GM21825 (cell line): ENCODE results near the gene UBE2R2.

ENCODE experiments used
- ATAC-seq: cut with Tn5 transposase; IDR thresholded peaks from one replicate; pipeline ENCODE4 v1.9.1; 2021; ENCODE audit warnings: mild to moderate bottlenecking, moderate library complexity; ENCODE audit not compliant: unreplicated experiment

Gene UBE2R2

DNA sequence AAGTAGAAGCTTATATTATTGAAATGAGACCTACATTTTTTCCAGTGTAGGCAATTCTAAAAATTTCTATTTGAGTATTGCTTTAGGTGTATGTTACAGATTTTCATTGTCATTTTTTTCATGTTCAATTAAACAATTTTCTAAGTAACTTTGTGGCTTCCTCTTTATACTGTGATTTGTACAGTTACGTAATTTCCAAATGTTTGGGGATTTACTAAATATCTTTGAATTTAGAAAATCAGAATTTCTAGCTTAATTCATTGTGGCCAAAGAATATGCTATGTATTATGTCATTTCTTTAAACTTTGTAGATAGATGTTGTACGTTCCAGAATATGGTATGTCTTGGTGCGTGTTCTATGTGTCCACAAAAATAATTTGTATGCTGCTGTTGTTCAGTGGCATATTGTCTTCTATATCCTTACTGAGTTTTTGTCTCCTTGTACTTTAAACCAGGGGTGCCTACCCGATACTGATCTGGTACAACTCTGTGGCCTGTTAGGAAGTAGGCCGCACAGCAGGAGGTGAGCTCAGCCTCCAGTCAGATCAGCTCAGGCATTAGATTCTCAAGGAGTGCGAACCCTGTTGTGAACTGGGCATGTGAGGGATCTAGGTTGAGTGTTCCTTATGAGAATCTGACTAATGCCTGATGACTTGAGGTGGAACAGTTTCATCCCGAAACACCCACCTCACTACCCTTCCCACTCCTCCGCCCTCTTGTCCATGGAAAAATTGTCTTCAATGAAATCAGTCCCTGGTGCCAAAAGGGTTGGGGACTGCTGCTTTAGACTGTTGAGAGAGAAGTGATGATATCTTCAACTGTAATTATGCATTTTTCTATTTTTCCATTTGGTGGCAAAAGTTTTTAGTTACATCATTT is 63.5 kb downstream of the UBE2R2 start:
- ATAC-seq = no peak

DNA sequence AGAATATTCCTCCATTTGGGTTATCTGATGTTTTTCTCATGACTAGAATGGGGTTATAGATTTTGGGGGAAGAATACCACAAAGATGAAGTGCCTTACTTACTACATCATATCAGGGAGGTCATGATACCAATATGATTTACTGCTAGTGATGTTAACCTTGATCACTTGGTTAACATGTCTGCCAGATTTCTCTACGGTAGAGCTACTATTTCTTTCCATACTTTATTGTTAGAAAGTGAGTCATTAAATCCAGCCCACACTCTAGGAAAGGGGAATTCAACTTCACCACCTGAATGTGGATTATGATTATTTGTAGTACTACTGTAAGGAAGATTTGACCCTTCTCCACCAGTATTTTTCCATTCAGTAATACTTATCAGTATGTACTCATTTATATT is 64.7 kb downstream of the UBE2R2 start:
- ATAC-seq = no peak

DNA sequence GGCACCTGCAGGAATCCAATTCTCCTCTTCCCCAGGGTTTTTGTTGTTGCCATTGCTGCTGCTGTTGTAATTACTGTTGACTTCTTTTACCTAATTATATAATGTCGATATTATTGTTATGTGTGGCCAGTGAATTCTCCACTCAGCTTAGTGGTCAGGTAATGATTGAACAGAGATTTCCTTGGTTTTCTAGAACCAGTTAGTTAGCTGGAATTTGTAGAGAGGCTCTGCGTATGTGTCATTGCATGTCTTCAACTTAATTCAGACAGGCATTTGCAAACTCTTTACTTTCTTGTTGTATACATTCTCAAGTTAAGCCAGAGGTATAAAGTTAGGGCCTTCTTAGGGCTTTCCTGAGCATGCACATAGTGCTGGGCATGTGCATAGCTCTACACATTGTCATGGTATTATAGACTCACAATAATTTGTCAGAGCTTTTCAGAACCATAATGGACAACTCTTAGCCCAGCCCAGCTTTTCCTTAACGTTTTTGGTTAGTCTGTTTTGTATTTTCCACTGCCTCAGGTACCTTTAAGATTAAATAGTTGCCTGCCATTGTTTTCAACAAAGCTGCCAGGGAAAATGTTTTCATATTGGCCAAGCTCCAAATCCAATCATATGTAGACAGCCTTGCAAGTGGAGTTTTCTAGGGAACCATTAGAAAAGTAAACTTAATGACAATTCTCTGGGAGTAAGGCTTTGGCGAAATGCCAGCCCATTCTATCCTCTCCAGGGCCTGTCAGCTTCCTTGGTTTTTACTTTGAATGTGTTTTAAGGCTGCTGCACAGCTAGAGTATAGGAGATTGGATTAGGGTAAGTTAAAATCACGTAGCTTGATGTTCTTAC is 68.1 kb downstream of the UBE2R2 start:
- ATAC-seq = no peak

DNA sequence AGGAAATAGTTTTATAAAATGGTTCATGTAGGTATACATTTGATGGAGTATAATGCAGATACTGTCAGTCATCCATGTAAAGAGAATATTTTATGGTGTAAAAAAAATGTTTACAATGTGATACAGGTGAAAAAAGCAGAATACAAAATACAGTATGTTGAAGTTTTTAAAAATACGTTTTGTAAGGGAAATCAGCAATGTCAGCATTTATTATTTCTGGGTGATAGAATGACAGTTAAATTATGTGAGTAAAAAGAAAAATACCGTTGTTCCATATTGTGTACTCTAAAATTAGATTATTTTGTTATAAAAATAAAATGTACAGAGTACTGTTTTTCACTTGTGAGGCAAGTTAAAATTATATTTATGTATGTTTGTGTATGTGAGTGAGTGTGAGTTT is 69.0 kb downstream of the UBE2R2 start:
- no peak for ATAC-seq

DNA sequence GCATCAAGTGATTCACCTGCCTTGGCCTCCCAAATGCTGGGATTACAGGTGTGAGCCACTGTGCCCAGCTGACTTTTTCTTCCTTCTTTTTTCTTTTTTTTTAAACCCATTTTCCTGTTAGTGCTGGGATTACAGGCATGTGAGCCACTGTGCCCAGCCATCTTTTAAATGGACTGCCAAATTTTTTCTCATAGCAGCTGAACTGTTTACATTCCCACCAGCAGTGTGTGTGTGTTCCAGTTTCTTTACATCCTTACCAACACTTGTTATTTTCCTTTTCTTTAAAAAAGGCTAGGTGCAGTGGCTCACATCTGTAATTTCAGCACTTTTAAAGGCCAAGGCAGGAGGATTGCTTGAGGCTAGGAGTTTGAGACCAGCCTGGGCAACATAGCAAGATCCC is 76.9 kb downstream of the UBE2R2 start:
- no peak for ATAC-seq

DNA sequence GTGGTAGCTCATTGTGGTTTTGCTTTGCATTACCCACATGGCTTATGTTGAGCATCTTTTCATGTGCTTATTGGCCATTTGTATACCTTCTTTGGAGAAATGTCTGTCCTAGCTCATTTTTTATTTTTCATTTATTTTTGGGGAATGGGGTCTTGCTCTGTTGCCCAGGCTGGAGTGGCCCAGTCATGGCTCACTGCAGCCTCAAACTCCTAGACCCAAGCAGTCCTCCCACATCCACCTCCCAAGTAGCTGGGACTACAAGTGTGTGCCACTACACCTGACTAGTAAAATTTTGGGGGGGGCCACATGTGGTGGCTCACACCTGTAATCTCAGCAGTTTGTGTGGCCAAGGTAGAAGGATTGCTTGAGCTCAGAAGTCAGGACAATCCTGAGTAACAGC is 77.4 kb downstream of the UBE2R2 start:
- ATAC-seq = no peak

DNA sequence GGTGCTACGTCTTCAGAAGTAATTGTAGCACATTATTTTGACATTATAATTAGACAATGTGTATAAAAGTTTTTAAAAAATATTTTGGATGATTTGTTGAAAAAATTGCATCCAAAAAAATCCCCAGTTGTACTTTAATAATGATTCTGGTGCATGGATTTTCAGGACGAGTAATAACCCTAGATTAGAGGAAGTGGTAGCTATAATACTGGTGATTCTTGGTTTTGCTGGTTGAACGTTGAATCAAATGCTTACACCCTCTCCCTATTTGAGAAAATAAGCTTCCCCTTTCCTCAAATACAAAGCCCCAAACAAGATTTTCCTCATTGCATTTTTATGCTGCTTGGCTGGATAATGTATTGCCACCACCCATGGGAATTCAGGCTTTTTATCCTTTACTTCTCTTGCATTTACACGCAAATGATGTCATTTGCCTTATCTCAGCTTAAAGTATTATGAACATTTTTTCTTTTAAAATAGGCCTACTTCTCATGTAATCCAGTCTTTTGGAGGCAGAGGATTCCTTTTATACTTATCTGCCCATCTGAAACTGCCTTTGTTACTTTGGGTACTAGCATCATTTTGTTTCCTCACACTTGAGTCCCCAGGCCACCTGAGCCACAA is 86.3 kb downstream of the UBE2R2 start:
- ATAC-seq = no peak

DNA sequence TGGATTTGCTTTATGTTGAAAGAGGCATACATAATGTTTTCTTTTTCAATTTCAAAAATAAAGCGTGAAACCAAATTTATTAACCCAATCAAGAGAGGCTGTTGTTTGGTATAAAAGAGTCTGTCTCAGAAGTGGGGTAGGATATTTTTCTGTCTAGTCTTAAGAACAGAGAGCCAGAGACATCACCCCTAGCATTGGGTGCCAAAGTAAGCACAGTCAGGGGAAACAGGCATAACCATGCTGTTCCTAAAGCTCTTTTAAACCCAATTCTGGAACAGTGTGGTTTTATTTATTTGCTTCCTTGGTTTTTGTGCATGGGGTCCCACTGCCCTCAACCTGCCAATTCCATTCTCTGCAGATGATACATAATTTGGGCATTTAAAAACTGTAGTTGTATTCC is 88.2 kb downstream of the UBE2R2 start:
- ATAC-seq = no peak

DNA sequence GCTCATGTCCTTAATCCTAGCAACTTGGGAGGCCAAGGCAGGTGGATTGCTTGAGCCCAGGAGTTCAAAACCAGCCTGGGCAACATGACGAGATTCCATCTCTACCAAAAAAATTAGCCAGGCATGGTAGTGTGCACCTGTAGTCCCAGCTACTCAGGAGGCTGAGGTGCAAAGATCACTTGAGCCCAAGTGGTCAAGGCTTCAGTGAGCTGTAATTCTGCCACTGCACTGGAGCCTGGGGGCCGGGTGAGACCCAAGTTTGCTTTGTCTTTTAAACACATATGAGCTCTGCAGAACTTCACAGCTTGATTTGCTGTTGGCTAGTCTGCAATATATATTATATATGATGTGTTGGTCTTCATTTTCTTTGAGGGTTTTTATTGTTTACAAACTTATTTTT is 89.8 kb downstream of the UBE2R2 start:
- ATAC-seq = no peak

DNA sequence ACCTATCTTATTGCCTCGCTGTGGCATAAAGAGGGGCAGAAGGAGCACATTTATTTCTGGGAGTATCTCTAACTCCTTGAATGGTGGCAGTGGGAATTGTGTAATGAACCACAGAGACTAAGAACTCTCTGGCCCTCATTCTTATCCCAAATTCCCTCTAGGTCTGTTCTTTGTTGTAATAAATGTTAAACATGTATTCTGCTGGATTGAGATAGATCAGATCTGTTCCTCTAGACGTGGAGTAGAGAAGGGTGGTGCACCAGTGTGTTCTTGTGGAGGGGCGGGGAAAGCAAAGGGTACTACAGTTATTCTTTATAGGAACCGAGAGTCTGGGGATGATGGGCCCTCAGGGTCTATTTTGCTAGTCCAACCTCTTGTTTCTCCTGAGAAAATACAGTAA is 90.4 kb downstream of the UBE2R2 start:
- no peak for ATAC-seq

DNA sequence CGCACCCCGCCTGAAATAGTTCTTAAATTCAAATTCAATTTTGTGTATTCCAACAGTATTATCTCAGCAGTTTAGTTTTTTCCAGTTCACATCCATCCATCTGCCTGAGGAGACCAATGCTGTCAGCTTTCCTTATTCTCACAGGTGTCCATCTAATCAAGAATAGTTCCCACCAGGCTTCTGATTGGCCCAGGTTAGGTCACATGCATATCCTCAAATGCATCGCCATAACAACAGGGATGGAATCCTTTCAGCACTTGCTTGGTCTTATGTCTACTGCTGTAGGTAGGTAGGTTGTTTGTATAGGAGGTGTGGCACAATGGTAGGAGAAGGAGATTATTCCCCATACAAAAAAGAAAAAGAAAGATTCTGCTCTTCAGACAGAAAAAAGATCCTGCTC is 91.2 kb downstream of the UBE2R2 start:
- ATAC-seq = no peak

DNA sequence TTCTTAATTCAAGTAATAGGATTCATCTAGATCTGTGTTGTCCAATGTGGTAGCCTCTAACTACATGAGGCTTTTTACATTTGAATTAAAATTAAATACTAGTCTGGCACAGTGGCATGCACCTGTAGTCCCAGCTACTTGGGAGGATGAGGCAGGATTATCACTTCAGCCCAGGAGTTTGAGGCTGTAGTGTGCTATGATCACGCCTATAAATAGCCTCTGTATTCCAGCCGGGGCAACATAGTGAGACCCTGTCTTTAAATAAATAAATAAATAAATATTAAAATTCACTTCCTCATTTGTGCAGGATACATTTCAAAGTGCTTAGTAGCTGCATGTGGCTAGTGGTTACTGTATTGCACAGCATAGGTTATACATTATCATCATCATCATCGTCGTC is 91.8 kb downstream of the UBE2R2 start:
- no peak for ATAC-seq

DNA sequence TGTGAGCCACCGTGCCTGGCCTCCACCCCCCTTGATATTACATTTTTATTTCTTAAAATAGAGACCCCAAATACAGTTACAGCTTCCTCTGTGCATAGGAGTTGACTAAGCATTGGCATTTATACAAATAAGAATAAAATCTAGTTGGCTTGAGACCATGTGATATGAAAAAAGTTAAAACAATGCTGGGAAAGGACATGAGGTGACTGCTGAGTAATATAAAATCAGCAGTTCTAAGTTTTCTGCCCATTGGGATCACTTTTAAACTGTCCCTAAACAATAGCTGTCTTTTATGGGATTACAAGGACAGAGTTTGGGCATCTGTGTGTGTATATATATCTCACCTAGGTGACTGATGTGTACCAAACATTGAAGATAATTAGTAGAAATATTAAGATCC is 96.6 kb downstream of the UBE2R2 start:
- ATAC-seq = no peak

DNA sequence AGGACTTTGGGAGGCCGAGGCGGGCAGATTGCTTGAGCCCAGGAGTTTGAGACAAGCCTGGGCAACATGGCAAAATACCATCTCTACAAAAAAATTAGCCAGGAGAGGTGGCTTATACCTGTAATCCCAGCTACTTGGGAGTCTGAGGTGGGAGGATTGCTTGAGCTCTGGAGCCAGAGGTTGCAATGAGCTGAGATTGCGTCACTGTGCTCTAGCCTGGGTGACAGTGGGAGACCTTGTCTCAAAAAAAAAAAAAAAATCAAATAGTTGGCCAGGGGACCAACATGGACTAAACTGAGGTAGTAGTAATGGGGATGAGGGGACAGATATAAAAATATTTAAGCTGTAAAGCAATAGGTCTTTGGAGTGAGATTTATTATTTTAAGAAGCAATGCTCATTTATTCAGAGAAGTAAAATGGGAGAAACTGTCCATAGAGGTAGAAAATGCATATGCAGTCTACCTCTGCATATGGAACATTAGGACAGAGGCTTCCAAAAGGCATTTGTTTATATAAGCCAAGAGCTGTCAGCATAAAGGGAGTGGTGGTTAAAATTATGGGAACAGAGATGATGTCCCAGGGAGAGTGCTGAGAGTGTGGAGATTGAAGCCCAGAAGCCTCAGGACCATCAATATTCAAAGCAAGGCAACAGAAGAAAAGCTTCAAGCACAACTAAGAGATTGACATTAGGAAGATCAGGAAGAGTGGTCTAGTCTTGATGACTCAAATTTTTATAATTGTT is 98.1 kb downstream of the UBE2R2 start:
- ATAC-seq = no peak

DNA sequence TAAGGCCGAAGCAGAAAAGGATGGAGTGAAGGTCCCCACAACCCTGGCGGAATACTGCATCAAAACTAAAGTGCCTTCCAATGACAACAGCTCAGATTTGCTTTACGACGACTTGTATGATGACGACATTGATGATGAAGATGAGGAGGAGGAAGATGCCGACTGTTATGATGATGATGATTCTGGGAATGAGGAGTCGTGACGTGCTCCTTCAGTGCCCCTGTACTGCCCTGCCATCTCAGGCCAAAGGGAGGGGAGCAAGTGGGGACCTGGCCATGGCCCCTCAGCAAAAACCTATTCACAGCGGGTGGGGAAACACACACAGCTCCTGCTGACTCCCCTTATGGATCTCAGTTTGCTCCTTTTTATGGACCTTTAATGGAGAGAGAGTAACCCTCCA is 100.1 kb downstream of the UBE2R2 start:
- no peak for ATAC-seq

DNA sequence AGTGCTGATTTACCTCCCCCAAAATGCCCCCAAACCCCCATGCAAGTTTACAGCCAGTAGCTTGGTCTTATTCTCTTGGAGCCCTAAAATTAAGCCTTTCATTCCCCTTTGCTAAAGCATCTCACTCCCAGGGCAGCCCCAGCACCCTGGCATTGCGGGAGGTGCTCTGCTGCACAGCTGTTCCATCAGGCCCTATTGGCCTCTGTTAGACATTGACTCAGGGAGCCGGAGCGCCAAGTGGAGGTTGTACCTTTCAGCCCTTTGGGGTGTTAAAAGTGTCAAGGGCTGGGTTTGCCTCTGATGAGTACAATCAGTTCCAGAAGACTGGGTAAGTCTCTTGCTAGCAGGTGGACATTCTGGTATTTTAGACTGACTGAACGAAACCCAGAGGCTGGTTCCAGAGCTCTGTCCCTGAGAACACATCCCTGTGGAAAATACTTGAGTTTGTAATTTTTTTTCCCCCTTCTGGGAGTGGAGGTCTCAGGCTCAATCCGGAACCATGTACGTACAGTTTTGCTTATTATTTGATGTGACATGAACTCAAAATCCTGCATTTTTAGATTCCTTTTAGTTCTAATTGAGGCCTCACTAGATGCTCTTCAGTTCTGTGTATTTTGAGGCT is 102.4 kb downstream of the UBE2R2 start:
- no peak for ATAC-seq

DNA sequence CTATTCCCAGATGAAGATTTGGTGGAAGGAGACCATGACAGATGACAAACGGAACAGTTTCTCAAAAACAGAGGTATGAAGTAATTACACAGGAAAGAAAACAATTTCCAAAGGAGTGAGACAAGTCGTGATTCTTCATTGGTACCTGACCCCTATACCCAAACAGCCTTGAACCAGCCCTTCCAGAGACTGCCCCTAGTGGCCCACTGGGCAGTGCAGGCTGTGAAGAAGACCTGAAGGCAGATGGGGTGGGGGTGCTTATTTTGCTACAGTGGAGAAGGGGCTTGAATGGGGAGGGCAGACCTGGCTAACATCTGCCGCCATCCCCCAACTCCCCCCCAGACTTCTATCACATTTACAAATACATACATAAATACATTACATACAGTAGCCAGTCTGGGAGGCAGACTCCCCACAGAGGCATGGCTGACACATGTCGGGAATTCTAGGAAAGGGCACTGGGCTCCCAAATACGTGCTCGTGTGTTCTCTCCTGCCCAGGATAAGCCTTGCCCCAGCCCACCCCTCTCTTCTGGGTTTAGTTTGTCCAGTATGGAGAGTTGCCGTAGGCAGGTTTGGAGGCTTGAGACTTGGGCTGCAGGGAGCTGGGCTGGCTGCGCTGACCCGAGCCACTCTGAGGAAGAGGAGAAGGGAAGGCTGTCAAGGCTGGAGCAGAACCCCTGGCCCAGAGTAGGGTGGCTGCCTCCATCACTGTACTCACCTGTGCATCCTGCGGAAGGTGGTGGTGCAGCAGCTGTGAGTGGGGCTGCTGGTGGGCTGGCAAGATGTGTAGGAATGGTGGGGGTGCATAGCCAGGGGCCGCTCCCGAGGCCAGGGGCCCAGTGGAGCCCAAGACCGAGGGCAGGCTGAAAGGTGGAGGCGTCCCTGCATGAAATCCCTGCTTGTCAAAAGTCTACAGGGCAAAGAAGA is 105.3 kb downstream of the UBE2R2 start:
- no peak for ATAC-seq

DNA sequence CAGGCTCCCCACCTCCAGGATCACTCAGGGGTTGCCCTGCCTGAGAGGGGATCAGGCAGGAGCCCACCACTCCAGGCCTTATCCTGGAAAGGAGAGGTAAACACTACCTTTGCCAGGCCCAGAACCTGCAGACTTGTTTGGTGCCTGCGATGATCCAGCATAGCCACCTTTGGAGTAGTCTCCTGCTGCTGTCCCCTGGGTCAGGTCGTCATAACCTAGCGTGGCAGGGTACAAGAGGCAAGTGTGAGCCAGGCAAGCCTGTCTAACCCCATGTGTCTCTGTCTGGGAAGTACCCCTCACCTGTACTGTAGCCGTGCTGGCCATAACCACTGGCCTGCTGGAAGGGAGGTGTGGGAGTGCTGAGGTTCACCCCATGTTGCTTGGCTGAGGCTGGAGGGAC is 106.1 kb downstream of the UBE2R2 start:
- ATAC-seq = no peak

DNA sequence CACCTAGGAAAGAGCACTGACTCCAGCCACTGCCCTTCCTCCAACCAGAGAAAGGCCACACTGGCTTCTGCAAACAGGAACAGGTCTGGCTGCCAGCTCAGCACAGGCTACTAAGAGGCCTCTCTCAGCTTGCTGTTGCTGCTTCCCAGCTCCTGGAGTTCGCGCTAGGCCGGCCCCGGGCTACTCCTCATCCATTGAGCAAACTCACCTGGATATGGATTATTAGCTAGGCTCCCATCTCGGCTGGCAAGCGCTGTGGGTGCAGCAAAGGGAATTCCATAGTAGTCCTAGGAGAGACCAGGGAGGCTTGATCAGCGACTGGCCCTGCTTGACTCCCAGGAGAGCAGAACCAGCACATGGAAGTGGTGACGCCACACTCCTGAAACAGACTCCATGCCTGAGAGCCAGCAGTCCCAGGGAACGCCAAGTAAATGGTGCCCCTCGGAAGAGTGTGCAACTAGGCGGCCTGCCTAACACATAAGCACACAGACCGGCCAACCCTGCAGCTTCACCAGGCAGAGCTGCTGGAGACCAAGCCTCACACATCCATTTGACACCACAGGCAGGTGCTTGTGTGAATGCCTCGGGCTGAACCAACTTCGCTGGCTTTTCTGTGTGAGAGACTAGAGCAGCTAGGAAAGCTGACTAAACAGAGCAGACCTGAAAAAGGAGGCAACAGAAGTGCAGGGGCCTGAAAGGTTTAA is 107.2 kb downstream of the UBE2R2 start:
- no peak for ATAC-seq
